ENCODE data around the gene GRIFIN.

The GRIFIN gene

DNA sequence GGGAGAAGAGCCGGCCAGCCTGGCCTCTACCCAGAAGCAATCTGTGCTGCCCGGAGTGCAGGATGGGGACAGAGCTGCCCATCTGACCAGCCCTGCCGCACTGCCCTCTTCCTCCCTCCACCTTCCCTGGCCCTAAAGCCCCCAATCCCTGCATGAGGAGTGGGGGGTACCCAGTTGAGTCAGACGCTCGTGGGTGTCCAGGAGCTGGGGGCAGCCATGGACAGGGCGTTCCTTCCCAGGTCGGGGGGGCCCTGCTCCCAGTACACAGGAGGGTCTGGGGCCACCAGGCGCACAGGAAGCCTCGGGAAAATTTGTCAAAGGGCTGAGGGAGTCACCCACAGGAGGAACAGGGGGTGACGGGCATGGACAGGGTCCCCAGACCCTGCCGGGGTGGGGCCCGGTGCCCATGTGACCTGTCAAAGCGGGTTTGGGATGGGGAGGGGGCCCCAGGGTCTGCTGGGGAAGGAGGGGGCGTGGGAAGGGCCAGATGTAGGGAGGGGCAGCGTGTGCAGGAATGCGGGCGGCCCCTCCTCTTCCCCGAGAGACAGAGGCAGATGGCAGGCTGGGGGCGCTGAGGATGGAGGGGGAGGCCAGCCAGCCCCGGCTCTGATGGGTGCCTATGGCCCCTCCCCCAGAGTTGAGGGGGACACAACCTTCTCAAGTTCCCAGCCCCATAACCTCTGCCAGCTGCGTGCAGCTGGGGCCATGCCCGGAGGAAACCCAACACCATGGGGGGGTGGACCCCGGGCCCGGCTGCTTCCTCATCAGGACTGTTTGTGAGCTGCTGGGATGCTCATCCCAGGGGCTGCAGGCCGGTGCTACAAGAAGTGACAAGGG is 21.5 kb upstream of the GRIFIN start:
- no peak for DNase-seq

DNA sequence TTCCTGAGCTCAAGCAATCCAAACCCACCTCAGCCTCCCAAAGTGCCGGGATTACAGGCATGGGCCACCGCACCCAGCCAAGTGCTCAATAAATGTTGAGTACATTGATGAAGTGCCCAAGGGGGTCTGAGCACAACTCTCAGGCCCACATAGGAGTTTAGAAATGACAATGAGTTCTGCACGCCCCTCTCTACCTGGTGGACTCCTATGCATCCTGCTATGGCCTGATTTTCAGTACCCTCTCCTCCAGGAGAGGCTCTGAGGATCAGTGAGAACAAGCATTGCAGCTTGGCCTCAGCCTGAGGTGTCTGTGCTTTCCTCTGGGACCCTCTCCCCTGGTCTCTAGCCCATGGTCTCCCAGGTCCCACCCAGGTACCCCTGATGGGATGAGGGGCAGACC is 20.9 kb upstream of the GRIFIN start:
- DNase-seq, result no peak

DNA sequence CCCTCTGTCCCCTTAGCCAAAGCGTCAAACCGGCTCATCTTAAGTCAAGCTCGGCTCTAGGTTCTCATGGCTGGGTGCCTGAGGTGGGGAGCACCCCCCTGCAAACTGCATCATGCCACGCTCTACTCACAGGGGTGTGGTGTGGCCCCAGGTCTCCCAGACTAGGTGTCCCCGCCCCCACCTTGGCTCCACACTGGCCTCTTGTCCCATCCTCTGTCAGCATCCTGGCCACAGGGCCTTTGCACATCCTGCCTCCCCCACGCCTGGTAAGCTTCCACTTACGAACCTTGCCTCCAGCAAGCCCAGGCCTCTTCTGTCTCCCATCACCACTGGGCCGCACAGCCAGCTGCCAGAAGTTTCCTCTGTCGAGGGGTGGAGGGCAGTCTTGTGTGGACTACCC is 20.2 kb upstream of the GRIFIN start:
- DNase-seq, result no peak

DNA sequence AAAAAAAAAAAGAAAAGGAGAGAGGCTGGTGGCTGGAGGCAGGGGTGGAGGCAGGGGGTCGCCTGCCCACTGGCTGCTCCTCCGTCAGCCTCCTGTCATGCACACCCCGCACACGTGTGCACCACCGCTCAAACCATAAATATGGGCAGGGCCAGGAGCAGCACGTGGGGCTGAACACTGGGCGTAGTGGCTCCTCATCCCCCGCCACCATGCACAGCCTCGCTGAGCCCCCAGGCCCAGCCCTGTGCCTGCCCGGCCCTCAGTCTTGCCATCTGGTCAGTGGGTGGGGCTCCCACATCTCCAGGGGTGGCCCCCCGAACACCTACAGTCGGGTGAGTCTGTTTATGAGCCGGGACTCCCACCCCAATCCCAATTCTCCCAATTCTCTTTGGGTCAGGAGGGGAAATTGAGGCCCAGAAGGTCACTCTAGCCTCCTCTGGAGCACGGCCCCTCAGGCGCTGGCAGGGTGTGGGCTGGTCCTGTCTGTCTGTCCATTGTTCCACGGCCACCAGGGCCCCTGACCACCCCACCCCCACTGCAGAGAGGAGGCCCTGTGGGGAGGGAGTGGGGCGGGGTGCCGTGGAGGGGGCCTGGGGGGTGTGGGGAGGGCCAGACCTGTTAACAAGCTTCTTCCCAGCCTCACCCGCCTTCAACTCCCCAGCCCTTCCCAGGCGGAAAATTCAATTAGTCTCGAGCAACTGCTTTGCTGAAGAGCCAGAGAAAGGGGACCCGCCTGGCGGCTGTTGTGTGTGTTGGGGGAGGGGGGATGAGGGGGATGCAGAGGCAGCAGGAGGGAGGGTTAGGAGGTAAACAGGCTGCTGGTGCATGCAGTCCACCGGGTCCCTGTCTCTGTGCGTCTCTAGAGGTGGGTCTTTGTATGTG is 19.5 kb upstream of the GRIFIN start:
- no peak for DNase-seq

DNA sequence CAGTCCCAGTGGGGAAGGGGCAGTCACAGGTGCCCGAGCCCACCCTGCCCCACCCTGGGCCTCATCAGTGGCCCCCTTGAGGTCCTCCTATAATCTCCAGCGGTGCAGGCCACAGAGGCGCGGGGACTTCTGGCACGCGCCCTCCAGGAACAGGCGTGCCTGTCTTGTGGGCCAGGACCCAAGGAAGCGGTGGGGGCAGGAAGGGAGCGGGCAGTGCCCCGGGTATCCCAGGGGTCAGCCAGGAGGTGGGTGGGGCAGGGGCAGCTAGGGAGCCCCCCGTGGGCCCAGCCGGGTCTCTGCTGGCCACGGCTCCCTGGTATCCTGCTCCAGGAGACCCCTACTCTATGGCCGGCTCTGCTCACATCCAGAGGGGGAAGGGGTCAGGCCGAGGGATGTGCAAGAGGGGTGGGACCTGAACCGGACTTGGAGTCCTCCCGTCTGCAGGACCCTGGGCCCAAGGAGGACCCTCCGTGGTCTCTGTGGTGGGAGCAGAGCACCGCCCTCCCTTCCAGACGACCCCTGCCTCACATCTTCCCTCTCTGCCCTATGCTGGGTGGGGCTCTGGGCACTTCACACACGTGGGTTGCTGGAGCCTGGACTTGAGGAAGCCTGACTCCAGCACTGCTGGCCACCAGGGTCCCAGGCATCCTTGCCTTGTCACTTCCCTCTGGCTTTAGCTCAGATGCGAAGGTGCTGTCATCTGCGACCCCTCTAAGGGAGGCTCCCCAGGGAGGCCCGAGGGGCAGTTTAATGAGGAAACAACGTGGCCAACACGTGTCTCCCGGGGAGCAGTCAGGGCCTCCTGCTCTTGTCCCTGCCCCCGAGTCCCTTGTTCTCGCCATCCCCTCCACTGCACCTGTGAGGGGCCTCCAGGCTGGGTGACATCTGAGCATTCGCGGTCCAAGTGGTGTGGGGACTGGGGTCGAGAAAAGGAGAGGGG is 18.3 kb upstream of the GRIFIN start:
- no peak for DNase-seq

DNA sequence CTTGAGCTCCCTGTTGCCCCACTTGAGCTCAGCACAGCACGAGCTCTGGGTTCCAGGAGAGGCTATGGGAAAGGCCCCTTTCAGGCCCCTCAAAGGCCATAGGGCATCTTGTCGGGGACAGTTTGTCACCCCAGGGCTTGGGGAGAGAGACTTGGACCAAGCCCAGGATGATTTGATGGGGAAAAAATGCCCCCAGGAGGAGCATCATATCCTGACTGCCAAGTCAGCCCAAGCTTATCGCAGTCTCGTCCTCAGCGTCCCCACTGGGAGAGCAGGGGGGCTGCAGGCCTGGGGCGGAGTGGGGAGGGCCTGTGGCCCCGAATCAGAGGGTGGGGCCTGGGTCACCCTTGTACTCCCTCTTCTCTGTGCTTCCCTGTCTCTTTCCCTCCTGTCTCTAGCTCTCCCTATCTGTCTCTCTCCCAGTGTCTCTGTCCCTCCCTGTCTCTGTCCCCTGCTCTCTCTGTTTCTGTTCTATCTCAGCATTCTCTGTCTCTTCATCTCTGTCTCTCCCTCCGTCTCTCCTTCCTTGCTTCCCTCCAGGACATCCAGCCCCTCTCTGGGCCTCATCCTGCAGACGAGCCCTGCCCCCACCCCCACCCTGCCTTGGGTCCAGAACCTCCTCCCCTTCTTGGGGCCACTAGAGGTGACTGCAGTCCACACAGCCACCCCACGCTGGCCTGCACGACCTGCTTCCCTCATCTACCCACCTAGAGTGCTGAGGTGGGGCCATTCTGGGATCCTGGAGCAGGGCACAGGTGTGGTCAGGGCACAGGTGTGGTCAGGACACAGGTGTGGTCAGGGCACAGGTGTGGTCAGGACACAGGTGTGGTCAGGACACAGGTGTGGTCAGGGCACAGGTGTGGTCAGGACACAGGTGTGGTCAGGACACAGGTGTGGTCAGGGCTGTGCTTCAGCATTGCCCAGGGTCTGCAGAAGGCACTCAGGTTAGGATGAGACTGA is 17.3 kb upstream of the GRIFIN start:
- no peak for DNase-seq

DNA sequence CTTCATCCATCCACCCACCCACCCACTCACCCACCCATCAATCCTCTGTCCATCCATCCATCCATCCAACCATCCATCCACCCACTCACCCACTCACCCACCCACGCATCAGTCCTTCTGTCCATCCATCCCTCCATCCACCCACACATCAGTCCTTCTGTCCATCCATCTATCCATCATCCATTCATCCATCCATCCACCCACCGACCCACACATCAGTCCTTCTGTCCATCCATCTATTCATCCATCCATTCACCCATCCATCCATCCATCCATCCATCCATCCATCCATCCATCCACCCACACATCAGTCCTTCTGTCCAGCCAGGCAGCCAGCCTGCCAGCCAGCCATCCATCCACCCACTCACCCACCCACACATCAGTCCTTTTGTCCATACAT is 15.8 kb upstream of the GRIFIN start:
- no peak for DNase-seq

DNA sequence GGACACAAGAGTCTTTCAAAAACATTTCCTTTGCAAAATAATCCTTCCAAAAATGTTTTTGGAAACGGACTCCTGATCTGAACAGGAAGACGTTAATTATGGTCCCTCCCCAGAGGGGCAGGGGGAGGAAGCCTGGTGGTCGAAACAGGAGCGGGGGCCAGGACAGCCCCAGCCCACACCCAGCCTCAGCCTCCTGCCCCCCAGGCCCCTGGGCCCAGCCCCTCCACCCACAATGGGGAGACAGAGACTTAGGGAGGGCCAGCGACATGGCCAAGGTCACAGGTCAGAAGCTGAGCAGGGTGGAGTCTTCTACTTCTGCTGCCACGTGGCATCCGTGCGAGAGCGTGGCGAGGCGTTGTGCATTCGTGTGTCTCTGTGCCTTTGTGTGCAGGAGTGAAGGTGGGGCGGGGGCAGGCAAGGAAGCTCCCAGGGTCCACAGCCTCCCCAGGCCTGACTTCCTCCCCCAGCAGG is 14.0 kb upstream of the GRIFIN start:
- DNase-seq, result no peak

DNA sequence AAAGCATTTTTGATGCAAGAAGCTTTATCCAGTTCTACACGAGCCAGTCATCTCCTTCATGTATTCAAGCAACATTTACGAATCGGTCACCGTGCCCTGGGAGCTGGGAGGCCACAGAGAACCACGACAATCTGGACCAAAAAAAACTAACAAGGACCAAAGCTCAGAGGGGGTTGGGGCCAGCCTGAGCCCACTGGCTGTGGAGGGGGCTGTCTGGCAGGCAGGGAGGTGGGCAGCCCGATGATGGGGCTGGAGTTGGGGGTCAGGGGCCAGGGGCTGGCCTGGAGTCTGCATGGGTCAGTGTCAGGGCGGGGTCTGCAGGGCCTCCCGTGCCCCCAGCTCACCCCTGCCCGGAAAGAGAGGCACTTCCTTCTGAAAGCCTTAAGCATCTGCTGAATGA is 12.5 kb upstream of the GRIFIN start:
- DNase-seq, result no peak

DNA sequence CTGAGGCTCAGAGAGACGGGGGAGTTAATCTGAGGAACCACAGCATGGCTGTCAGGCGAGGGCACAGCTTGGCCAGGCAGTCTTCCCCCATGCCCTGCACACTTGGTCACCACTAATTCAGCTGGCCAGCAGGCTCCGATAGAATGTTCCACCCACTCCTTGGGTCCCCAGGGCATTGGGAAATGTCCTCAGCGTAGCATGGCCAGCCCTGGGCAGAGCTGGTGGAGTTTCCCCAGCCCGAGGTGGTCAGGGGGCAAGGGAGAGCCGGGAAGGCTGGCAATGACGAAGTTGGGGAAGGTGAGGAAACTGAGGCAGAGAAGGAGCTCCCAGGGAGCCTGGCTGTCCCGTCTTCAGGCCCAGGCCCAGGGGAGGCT is 12.1 kb upstream of the GRIFIN start:
- DNase-seq, result no peak

DNA sequence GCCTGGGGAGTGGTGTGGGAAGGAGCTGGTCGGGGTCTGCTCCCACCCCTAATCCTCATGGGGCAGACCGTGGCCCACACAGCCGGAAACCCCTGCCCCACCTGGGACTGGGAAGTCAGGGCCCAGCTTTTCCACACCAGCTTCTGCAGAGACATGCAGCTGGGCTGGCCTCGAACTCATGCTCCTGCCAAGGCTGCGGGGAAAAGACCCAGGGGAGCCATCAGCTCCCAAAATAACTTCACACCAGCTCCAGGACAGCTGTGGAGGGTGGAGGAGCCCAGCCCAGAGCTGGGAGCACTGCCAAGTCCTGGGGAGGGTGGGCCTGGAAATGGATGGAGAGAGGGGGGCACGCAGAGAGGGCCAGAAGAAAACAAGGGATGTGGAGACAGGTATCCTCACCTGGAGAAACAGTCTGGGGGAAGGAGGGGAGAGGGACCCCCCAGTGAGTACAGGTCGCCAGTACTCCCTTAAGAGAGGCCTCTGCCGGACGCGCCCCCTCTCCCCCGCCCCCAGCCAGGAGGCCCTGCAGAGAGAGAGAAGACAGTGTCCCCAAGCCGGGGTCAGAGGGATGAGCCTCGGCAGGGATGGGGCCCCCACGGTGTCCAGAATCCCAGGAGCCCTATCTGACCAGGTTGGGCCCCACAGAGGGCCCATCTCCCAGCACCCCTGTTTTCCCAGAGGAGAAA is 11.5 kb upstream of the GRIFIN start:
- DNase-seq, result no peak

DNA sequence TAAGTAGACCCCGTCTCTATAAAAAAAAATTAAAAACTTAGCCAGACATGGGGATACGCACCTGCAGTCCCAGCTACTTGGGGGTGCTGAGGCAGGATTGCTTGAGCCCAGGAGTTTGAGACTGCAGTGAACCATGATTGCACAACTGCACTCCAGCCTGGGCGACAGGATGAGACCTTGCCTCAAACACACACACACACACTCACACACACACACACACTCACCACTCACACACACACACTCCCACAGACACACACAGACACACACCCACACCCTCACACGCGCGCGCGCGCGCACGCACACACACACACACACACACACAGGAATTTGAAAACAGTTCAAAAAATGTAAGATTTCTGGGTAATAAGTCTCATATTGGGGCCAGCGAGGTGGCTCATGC is 8.7 kb upstream of the GRIFIN start:
- DNase-seq, result no peak

DNA sequence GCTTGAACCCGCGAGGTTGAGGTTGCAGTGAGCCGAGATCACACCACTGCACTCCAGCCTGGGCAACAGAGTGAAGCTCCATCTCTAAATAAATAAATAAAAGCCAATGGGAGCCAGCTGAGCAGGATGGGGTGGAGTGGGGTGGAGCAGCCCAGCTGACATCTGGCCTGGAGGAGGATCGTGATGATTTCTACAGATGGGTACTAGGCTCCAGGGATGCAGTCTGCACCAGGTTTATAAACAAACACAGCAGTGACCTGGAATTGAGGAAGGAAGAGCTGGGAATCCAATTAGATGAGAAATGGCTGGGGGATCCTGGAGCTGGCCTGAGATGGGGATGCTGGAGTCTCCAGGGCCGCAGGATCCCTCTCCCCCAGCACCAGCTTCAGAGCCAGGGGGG is 7.3 kb upstream of the GRIFIN start:
- no peak for DNase-seq

DNA sequence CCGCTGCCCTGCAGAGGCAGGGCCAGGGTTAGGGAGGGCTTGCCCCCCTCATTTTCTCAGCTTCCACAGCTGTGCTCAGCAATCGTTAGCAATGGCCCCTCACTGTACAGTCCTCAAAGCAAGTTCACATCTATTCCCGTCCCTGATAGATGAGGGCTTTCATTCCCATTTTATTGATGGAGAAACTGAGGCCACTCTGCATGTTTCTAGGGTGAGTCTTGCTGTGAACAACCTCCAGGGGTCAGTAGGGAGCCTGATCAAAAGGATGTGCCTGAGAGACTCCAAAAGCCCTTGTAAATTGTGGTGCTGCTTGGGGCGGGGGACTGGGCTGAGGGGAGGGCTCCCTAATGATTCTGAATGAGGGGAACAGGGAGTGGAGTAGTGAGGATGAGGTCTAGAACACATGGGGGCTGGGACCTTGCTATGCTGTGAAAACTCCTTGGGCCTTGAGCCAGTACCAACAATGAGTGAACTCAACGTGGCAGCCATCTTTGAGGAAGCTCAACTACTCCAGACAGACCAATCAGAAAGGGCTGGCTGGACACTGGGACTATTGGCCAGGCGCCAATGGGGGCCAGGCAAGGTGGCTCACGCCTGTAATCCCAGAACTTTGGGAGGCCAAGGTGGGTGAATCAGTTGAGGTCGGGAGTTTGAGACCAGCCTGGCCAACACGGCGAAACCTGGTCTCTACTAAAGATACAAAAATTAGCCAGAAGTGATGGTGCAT is 6.7 kb upstream of the GRIFIN start:
- DNase-seq, result no peak

DNA sequence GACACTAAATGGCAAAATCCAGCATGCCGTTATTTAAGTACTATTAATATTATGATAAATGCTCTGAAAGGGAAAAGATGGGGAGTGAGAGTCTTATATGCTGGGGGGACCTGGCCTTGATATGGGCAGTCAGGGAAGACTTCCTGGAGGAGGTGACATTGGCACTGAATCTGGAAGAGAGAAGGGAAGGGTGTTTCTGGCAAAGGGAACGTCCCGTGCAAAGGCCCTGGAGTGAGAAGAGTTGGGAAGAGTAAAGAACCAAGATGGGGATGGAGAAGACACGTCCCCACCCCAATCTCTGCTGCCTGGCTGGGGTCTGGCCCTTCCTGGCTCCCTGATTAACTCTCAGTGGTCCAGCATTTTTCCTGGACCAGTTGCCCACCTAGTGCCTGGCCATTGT is 5.0 kb upstream of the GRIFIN start:
- no peak for DNase-seq

DNA sequence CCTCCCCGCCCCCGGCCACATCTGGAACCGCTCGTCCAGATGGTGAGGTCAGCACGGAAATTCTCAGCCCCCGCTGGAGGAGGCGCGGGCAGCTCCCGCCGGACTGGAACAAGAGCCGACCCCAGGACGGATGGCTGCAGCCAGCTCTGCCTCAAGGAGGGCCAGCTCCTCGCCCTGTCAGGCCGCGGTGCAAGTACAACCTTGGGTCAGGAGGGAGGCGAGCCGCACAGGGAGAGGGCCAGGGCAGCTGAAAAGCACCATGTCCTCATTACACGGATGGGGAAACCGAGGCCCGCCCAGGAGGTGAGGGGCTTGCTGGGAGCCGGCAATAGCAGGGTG is 3.8 kb upstream of the GRIFIN start:
- no peak for DNase-seq

DNA sequence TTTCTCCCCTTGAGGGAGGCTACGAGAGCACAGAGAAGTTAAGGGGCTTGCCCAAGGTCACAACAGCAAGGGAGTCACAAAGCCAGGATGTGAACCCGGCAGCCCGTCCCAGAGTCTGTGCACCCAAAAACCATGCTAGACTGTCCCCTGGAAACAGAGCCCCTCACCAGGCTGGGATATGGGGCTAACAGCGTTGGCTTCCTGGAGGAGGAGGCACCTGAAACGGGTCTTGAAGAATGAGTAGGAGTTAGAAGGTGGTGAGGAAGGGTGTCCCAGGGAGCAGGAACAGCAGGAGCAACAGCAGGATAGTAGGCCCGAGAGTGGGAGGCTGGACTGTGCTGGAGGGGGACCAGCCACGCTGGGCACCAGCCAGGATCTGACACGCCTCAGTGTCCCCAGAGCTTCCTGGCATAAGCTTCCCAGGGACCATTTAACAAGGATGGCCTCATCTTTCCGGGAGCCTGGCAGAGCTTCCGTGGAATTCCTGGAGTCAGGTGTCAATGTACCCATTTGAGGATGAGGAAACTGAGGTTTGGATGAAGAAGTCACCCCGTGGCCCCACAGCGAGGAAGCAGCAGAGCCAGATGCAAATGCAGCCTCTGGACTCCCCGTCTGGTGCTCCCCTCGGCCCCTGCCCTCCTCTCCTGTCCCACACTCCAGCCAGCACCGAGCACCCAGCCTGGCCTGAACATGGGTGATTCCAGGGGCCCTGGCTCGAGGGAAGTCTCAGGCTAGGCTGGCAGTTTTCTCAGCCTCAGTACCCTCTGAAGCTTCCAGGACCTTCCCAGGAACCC is 3.3 kb upstream of the GRIFIN start:
- DNase-seq, result no peak

DNA sequence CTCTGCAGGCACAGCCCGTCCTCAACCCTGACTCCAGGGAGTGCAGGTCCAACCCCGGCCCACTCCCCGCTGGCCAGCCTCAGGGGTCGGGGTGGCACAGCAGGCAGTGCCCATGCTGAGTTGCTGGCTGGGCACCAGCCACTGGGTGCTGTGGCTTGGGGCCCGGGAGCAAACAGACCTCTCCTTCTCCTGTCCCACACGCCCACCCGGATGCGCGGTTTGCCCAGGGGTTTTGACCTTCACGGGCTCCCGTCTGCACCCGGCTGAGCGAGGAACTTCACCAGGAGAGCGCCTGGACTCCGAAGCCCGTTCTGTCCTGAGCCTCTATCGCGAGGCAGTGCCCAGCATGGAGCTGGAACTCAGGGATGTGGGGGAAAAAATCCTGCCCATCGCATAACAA is 2.6 kb upstream of the GRIFIN start:
- DNase-seq, result no peak

DNA sequence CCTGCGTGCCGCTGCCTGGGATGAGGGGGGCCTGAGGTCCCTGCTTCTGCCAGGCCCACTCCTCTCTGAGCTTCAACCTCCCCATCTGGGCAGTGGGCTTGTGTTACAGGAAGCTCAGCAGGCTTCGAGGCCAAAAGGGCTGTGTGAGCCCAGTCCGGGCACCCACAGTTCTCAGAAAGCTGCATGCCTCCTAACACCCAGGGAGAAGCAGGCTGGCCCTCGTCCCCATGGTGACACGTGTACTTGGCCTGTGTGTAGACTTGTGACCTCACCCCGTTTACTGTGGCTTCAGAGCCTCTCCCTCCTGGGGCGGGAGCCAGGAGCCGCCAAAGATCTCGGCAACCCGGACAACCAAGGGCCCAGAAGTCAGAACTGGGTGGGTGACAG is 2.2 kb upstream of the GRIFIN start:
- no peak for DNase-seq
